GM21447 (cell line): ENCODE results near the gene GPC1.

Source experiments
- ATAC-seq: cut with Tn5 transposase; IDR thresholded peaks from one replicate; pipeline ENCODE4 v1.9.1; 2021; ENCODE audit not compliant: unreplicated experiment

The GPC1 gene

GRCh38 chr2:240396623-240397541 lies 38.6 kb upstream of the GPC1 start:
- no peak for ATAC-seq

- ATAC-seq: no peak
These were observed 37.9 kb upstream of the GPC1 start for GRCh38 chr2:240397542-240397916.

DNA sequence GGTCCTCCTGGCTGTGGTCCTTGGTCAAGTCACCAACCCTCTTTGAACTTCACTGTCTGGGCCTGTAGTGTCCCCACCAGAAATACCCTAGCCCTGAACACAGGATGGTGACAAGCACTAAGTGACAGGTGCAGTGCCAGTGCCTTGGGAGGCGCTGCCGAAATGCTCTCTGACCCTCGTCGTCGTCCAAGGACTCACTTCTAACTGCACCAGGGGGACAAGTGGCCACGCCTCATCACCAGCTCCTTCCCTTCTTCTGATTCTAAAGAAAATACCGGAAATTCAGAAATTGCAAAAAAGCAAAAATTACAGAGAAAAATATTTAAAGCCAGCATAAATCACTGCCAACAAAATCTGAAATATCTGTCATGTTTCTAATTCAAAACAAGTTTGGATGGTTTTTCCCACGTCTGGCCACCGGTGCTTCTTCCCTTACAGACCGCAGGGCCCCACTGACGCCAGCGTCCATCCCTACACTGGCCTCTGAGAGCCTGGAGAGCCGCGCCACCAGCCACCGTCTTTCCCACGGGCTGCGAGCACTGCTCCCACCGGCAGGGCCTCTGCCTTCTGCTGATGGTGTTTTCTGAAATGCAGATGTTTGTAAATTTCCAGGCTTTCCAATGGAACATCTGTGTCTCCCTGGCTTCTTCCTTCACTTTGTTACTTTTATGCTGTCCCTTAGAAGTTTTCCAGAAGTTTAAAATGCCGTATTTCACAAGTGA lies 37.4 kb upstream of the GPC1 start:
- ATAC-seq: no peak

DNA sequence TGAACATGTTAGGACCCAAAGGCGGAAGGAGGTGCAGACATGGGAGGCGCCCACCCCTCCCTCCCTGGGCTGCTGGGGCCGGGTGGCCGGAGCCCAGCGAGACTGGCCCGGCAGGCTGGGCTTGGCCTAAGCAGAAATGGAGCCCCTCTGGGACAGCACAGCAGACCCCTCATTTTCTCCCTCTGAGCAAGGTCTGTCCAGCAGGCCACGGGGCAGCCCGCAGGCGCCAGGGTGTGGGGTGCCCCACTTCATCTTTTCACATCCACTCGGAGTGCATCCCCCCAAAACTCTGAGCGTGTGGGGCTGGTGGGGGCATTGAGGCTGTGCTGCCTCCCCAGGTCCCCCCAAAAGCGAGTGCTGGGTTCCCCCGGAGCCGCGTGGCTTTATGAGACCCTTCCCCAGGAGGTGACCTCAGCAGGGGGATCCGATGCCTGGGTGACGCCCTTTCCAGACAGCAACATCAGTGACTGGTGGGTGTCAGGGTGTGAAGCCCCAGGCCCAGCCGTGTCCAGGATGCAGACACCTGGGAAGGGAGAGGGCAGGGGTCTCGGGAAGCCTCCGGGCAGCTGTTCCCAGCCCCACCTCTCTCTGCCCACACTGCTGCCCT lies 36.7 kb upstream of the GPC1 start:
- no peak for ATAC-seq

DNA sequence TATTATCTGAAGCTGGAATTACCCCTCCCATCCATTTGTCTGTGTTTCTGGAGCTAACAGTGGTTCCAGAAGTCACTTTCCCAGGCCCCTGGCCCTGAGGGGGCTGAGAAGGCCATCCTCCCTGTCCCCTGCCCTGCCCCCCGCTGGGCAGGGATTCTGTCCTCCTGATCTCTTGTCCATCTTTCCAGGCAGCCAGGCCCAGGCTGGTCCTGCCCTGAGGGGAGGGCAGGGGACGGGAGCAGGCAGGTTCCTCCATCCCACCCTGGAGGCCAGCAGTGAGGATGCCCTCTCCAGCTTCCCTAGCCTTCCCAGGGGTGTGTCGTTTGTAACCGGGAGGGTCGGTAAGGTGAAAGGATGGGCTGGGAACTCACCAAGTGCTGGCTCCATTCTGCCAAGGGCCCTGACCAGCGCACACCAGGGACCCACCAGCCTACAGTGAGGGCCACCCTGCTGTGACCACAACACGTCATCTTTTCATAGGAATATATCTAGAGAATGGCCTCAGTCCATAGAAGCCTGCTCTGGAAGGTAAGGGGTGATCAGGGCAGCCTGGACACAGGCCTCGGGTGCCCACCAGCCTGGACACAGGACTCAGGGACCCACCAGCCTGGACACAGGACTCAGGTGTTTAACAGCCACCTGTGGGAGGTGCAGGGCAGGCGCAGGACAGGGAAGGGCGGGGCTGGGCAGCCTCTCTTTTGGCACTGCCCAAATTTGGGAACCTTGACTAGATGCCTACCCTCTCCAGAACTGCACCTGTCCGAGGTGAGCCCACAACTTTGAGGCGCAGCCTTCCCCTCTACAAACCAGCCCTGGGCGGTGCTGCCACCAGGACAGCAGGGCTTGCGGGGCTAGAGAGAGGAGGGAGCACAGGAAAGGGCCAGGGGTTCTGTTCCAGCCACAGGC lies 35.8 kb upstream of the GPC1 start:
- no peak for ATAC-seq

DNA sequence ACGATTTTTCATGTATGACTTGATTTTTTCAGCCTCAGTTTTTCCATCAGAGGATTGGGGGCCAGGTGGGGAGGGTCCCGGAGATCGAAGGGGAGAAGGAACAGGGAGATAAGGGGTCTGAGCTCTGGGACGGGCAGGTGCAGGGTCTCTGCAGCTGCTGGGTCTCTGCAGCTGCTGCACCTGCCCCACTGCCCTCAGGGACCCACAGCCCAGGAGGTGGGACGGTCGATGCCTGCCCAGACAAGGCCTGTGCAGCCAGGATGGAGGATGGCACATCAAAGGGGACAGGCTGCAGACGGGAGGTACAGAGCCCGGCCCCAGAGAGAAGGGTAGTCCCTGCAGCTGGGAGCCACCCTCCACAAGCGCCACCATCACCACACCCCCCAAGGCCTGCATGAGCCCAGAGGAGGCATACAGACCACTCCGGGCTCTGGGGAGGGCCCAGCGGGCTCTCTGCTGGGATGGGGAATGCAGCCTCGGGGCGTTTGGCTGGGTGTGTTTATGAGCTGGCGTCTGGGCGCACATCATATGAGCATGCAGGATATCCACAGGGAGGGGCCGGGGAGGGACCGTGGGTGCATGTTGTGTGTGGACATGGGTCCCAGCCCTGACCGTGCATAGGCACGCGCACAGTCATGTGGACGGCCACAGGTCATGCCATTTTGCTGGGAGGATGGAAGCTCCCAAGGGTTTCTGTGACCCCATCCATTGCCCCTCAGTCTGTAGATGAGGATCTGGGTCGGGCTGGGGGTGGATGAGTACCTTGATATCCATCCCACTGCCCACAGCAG lies 34.9 kb upstream of the GPC1 start:
- ATAC-seq: no peak

DNA sequence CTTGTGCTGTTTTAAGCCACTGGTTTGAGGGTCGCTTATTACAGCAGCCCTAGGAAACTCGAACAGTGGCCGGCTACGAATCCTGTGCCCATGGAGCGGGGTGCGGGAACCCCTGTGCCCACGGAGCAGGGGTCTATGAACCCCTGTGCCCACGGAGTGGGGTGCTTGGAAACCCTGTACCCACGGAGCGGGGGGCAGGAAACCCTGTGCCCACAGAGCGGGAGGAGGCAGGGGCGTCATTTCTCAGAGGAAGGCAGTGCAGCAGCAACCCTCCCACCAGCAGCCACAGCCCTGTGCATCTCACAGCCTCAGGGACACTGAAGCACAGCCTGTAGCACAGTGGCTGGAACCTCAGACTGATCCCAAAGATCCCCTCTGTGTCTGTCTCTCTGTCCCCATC lies 34.2 kb upstream of the GPC1 start:
- no peak for ATAC-seq

GRCh38 chr2:240401781-240402551 lies 33.5 kb upstream of the GPC1 start:
- no peak for ATAC-seq

GRCh38 chr2:240402566-240403272 lies 32.7 kb upstream of the GPC1 start:
- ATAC-seq: no peak

DNA sequence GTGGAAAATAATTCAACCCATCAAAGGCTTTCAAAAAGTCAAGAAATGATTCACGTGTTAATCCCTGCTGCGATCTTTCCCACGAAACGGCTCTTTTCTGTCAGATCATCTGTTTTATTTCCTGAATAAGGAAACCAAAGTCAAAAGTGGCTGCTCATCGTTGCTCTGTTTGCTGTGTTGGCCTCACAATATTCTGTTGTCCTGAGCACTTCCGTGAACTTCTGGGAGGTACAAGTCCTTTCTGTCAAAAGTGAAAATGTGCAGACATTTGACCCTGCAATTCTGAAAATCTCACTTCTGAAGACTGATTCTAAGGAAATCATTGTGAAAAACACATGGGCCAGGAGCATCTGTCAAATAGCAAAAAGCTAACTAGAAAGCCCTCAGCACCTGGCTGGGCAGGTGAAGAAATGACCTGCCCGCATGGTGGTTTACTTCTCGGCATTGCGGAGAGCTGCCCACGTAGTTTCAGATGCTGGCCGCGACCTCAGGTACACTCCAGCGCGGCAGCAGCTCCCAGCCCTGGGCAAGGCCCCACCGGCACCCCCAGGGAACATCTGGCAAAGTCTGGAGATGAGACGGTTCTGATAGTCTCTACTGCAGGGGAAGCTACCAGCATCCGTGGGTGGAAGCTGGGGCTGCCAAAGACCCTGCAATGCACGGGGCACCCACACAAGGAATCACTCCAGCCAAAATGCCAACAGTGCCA lies 31.9 kb upstream of the GPC1 start:
- no peak for ATAC-seq

DNA sequence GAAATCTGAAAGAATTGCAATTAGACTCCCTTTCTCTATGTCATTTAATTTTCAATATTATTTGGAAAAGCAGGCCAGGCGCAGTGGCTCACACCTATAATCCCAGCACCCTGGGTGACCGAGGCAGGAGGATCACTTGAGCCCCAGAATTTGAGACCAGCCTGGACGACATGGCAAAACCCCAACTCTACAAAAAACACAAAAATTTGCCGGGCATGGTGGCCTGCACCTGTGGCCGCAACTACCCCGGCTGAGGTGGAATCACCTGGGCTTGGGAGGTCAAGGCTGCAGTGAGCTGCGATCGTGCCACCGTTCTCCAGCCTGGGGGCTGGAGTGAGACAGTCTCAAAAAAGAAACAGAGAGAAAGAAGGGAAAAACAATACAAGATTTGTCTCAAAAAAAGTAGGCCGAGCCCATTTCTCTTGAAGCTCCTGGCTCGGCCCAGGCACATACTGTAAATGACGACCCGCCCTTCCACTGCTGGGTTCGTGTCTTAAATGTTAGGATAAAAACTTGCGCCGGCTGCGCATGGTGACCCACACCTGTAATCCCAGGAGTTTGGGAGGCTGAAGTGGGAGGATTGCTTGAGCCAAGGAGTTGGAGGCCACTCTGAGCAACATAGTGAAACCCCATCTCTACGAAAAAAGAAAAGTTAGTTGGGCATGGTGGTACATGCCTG lies 31.1 kb upstream of the GPC1 start:
- ATAC-seq: no peak

DNA sequence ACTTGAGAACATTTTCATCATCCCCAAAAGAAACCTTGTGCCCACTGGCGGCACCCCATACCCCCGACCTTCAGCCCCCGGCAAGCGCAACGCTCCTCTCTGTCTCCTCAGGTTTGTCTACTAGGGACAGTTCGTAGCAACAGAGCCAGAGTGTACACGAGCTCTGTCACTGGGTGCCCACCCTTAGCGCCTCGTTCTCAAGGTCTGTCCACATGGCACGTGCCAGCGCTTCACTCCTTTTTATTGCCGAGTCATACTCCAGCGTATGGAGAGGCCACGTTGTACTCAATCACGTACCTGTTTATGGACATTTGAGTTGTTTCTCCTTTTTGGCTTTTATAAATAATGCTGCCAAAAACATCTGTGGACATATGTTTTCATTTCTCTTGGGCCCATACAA lies 30.3 kb upstream of the GPC1 start:
- ATAC-seq: no peak

- no peak for ATAC-seq
These were observed 29.7 kb upstream of the GPC1 start for GRCh38 chr2:240405684-240406313.

DNA sequence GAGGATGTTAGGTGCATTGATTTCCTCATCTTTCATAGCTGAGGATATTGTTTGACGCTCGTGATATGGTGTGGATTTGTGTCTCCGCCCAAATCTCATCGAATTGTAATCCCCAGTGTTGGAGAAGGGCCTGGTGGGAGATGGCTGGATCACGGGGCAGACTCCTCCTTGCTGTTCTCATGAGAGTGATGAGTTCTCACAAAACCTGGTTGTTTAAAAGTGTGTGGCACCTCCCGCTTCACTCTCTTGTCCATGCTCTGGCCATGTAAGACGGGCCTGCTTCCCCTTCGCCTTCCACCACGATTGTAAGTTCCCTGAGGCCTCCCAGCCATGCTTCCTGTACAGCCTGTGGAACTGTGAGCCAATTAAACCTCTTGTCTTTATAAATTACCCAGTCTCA lies 28.4 kb upstream of the GPC1 start:
- ATAC-seq: no peak

DNA sequence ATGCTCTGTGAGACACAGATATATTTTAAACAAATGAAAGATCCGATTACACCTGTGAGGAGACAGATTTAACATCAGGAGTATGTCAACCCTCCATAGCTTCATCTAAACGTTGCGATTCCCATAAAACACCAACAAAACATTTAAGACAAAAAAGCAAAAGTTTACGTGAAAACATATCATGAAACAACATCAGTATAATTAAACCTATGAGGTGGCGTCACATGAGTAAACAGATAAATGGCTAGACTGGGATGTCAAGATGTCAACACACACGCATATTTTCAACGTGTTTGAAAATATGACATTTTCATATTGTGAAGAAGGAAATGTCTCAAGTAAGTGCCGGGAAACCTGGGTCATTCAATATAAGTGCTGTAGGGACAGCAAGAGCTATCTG lies 25.5 kb upstream of the GPC1 start:
- no peak for ATAC-seq

DNA sequence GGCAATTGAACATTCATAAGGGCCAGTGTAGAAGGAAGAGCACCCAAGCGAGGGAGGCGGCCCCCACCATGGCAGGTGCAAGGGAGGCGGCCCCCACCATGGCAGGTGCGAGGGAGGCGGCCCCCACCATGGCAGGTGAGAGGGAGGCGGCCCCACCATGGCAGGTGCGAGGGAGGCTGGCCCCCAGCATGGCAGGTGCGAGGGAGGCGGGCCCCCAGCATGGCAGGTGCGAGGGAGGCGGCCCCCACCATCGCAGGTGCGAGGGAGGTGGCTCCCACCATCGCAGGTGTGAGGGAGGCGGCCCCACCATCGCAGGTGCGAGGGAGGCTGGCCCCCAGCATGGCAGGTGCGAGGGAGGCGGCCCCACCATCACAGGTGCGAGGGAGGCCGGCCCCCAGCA lies 24.7 kb upstream of the GPC1 start:
- ATAC-seq: no peak
